Activated naive CD4-positive, alpha-beta T cell treated with anti-CD3 and anti-CD28 coated beads, Interleukin-2, amount 50 U/mL, for 16 hours (primary cell): ENCODE results near the gene CCL7.

Experiments used
- DNase-seq: peaks from one replicate; pipeline ENCODE4 v3.0.0-alpha.2; 2020

Gene CCL7

DNA sequence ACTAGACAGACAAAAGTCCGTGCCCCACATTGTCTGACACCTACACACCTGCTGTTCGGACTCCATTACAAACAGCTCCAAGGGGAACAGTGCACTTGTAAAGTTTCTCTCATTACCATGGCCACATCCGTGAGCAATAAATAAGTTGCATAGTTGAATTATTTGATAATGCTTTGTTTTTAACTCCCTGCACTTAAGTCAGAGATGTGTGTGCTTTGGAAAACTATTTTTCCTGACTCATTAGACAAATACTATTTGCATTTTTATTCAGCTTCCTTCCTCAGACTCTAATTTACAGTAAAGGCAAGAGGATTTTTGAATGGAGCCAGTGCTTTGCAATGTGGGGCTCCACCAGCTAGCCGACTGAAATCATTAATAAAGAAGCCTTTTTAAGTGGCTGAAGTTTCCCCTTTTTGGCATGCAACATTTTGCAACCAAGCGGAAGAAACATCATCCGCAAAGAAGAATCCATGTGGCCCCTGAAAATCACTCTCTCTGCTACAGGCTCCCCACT lies 21.5 kb upstream of the CCL7 start:
- no peak for DNase-seq

DNA sequence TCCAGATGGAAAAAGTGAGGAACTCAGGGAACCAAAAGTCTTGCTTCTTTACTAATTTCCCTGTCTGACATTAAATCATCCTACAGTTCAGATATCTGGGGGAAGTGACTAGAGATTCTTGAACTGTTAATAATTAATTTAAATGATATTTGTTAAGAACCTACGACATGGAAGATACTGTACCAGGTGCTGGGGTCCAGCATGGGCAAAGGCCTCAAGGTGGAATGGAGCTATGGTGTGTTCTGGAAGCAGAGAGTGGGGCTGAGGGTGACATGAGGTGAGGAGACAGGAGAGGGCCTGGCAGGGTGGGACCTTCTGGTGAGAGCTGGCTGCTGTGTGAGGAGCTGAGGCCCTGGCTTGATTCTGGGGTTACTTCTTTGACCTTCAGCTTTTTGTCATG lies 21.0 kb upstream of the CCL7 start:
- no peak for DNase-seq

DNA sequence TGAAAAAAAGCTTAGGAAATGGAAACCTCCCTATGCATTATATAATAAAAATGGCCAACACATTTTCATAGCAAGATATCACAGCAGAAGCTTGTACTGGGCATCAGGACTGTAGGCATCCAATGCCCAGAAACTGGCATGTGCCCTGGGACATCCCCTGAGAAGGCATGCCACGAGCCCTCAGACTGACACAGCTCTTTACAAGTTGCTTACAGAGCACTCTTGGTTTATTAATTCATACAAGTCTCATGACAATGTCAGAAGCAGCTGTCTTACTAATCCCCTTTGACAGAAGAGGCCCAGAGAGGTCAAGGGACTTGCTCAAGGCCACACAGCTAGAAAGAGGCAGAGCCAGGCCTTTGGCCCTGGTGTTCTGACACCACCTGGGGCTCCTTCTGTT lies 20.5 kb upstream of the CCL7 start:
- DNase-seq: no peak

DNA sequence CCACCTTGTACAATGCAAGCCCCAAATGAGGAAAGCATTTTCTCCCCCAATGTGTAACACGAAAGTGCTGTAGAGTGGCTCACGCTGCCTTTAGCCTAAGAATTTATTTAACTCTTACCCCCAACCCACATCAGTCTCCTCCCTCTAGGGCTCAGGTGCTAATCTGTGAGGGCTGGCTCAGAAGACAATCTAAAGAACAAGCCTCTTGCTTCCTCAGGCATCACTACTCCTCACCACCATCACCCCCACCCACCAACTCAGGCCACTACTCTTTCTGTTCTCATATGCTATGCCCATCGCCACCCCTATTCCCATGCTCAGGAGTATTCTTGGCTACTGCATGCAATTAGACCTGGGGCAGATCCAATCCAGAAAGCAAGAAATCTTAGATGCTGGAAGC lies 18.8 kb upstream of the CCL7 start:
- no peak for DNase-seq

DNA sequence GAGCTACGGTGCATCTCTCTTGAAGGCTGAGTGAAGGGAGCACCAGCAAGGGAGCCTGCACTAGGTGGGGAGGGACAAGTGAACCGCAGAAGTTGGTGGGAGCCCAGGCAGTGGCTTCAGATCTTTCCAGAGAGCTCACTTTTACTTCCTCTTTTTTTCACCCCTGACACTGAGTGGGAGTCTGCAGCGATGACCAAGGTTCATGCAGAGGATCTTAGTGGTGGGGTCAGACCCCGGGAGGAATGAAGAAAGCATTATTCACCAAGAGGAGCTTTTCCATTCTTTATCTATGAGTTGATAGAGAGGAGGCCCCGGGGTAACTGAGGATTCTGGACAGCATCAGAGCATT lies 18.0 kb upstream of the CCL7 start:
- DNase-seq: no peak

DNA sequence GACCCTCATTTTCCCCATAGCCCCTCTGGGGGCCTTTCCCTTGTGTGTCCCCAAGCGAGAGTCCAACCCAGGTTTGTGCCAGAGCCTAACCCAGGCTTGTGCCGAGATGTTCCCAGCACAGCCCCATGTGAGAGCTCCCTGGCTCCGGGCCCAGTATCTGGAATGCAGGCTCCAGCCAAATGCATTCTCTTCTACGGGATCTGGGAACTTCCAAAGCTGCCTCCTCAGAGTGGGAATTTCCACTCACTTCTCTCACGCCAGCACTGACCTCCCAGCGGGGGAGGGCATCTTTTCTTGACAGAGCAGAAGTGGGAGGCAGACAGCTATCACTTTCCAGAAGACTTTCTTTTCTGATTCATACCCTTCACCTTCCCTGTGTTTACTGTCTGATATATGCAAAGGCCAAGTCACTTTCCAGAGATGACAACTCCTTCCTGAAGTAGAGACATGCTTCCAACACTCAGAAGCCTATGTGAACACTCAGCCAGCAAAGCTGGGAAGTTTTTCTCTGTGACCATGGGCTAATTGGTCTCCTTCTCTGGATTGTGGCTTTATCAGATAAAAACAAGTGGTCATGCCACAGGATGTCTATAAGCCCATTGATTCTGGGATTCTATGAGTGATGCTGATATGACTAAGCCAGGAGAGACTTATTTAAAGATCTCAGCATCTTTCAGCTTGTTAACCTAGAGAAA lies 17.4 kb upstream of the CCL7 start:
- no peak for DNase-seq

DNA sequence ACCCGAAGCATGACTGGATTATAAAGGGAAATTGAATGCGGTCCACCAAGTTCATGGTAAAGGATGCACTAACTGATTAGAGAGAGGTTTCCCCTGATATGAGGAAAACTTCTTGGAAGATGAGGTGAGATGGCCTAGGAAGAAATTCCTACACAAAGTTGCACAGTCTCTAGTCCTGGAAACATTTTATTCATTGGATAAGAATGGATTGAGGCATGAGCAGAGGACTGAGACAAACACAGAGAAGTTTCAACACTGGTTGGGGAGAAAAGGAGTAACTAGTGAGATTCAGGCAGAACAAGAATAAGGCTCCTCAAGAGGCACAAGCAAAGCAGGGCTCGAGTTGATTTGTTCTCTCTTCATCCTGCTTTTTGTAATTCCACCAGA lies 16.9 kb upstream of the CCL7 start:
- no peak for DNase-seq

DNA sequence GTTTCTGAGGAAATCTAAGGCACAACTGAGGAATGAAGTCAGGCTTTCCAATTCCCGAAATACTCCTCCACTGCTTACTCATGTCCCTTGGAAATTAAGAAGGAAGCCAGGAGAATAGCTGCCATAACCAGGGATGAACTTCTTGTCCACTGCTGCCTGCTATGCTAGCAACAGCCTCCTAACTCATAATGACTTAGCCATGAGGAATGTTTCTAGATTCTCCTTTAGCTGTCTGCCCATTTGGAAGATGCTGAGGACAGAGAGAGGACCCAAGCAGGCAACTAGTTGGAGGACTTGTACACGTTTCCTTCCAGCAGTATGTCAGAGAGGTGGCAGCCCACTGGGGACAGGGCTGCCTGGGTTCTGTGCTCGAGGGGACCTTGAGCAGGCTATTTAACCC lies 15.9 kb upstream of the CCL7 start:
- DNase-seq: no peak

DNA sequence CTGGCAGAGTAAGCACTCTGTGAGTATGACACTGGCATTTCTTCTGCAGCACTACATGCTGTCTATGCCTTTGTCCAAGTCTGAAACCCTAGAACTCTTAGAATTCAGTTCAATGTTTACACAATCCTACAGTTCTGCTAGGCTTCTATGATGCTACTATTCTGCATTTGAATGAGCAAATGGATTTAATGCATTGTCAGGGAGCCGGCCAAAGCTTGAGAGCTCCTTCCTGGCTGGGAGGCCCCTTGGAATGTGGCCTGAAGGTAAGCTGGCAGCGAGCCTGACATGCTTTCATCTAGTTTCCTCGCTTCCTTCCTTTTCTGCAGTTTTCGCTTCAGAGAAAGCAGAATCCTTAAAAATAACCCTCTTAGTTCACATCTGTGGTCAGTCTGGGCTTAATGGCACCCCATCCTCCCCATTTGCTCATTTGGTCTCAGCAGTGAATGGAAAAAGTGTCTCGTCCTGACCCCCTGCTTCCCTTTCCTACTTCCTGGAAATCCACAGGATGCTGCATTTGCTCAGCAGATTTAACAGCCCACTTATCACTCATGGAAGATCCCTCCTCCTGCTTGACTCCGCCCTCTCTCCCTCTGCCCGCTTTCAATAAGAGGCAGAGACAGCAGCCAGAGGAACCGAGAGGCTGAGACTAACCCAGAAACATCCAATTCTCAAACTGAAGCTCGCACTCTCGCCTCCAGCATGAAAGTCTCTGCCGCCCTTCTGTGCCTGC lies 15.2 kb upstream of the CCL7 start, which contains the start of gene CCL2:
Gene CCL2 (plus strand): TSS at position 635 of the 730 bp plus-strand sequence. CDS start 65 bp downstream, at position 700.
- DNase-seq: no peak

DNA sequence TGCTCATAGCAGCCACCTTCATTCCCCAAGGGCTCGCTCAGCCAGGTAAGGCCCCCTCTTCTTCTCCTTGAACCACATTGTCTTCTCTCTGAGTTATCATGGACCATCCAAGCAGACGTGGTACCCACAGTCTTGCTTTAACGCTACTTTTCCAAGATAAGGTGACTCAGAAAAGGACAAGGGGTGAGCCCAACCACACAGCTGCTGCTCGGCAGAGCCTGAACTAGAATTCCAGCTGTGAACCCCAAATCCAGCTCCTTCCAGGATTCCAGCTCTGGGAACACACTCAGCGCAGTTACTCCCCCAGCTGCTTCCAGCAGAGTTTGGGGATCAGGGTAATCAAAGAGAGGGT lies 14.7 kb upstream of the CCL7 start:
- DNase-seq: no peak

DNA sequence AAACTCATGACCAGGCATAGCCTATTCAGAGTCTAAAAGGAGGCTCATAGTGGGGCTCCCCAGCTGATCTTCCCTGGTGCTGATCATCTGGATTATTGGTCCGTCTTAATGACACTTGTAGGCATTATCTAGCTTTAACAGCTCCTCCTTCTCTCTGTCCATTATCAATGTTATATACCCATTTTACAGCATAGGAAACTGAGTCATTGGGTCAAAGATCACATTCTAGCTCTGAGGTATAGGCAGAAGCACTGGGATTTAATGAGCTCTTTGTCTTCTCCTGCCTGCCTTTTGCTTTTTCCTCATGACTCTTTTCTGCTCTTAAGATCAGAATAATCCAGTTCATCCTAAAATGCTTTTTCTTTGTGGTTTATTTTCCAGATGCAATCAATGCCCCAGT lies 14.2 kb upstream of the CCL7 start:
- DNase-seq: no peak

DNA sequence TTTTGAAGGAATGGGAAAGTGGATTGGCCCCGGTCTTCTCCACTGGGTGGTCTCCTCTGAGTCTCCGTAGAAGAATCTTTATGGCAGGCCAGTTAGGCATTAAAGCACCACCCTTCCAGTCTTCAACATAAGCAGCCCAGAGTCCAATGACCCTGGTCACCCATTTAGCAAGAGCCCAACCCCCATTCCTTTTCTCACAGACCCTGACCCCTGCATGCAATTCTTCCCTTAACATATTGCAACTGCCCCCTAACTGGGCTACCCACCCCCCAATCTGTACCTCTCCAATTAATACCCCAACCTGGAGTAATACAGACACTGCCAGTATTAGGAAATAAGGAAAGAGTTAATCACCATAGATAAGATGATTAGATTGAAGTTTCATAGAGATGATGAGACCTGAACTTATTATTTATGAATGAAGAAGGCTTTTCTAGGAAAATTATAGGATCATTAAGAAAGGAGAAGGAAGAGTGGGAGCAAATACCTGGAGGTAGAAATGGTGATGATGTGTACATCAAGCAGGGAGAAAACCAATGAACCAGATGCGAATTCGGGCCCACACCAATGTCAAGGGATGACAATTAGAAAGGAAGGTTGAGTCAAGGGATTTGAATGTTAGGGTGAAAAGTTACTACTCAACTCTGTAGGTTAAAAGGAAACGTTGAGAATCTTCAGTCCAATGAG lies 12.6 kb upstream of the CCL7 start:
- DNase-seq: no peak

DNA sequence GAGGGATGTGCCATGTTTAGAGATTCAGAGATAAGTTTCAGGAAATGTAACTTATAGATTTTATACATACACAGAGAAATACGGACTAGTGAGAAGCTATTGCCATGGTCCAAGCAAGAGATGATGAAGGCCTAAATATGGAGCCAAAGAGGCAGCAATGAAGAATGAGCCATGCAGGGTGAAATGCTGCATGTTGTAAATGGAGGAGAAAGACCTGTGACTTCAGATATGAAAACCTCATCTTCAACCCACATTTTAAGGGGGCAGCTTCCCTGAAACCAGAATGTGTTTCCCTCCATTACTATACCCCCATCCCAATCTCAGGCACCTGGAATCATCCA lies 12.1 kb upstream of the CCL7 start:
- no peak for DNase-seq

DNA sequence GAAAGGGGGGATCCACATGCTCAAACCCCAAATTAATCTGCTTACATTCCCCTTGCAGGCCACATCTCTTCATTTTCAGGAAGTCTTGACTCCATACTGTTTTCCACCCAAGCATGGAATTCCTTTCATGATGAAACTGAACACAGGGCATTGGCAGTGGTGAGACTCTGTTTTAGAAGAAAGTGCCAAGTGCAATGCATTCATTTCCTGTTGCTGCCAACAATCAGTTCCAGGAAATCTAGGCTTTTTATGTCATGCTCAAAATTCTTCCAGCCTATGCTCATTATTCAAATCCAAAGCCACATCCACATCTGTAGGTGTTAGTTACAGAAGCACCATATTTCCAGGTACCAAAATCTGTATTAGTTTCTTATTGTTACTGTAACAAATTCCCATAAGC lies 10.9 kb upstream of the CCL7 start:
- no peak for DNase-seq

DNA sequence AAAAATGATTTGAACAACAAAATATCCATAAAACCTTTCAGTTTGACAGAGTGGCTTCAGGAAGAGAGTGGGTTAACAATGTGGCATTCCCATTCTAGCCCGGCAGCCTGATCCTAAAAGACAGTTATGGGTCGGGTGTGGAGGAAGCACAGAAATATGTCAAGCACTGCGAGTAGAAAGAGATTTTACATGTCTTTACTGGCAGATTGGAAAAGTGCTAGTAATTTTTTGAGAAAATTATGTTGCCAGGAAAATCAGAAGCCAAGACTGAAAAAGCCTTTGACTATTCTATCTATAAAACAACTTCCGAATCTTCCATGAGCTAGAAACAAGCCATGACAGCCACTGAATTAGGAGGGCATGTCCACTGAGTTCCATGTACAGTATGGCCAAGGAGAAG lies 9.2 kb upstream of the CCL7 start:
- no peak for DNase-seq

DNA sequence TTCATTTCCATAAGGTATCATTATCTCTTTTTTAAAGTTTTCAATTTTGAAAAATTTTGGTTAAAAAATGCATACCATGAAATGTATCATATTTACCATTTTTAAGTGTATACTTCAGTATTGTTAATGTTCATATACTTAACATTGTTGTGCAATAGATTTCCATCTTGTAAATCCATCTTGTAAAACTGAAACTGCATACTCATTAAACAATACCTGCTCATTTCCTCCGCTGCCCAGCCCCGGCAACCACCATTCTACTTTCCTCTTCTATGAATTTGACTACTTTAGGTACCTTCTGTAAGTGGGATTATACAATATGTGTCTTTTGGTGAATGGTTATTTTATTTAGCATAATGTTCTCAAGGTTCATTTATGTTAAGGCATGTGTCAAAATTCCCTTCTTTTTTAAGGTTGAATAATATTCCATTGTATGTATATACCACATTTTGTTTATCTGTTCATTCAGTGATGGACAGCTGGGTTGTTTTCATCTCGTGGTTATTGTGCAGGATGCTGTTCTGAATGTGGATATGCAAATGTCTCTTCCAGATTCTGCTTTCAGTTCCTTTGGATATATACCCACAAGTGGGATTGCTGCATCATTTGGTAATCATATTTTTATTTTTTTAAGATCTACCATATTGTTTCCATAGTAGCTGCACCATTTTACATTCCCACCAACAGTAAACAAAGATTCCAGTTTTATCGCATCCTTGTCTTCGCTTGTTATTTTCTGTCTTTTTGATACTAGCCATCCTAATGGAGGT lies 8.3 kb upstream of the CCL7 start:
- no peak for DNase-seq

DNA sequence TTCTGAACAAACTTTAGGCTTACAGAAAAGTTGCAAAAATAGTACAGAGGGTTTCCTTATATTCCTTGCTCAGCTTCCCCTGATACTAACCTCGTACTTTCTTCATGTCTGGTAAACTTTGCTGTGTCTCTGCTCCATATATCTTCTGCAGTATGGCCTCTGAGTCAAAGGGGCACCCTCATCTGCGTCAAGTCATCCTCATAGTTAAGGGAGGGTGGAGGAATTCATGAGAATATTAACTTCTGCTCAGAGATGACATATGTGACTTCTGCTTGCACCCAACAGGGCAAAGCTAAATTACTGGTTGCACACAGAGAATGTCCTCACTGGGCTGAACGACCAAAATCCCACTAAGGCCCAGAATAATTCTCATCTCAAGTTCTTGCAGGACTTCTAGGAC lies 4.3 kb upstream of the CCL7 start:
- no peak for DNase-seq

DNA sequence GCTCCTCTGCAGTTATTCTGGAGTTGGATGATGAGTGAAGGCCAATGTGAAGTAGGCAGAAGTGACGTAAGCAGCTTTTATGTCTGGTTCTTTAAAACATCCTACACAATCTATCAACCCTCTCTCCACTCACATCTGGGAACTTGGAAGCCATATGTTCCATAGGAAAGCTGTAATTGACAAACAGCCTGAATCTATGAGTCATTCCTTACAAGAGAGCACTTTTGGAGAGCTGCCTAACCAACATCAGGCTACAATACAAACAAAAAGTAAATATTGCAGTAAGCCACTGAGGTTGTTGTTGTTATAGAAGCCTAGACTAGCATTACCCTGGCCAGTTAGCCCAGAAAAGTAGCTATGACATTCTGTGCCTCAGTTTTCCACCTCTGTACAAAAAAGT lies 5.9 kb downstream of the CCL7 start:
- no peak for DNase-seq

DNA sequence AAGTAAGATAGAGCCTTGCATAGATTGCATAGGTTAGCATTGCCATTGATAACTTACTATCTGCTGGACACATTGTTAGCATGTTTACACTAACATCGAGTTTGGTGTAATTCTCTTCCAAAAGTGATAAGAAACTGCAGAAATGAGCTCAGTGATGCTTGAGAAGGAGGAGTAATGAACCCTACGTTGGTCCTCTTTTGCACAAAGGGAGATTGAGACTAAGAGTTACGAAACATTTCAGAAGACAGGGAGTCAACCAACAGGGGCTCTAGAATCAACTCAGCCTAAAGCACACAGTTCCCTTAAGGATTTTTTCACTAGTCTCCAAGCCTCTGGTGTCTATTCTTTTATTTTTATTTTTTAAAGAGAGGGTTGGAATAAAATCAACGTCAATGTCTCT lies 6.8 kb downstream of the CCL7 start:
- no peak for DNase-seq

DNA sequence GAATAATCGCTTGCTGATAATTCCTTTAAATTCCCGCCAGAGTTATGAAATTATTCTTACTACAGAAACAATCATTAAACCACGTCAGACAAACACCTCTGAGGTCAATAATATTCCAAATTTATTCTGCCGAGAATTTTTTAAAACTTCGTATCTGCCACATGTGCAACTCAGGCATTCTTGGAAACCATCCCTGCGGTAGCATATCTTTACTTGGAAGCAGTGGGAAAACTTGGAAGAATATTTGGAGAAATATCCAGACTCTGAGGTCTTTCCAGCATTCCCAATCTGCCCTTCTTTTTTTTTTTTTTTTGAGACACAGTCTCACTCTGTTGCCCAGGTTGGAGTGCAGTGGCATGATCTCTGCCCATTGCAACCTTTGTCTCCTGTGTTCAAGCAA lies 13.6 kb downstream of the CCL7 start:
- no peak for DNase-seq

DNA sequence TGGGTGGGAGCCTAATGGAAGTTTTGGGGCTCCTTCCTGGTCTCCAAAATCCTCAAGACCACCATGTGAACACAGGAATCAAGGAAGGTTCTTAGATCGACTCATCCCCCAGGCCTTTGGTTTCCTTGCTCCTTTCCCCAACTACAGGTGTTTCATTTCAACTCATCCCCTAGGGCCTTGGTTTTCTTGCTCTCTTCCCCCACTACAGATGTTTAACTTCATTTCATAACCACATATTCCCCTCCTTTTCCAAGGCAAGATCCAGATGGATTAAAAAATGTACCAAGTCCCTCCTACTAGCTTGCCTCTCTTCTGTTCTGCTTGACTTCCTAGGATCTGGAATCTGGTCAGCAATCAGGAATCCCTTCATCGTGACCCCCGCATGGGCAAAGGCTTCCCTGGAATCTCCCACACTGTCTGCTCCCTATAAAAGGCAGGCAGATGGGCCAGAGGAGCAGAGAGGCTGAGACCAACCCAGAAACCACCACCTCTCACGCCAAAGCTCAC lies 15.3 kb downstream of the CCL7 start, which contains the start of gene CCL11:
Gene CCL11 (plus strand): TSS at position 457 of the 507 bp plus-strand sequence. CDS start 67 bp downstream, outside the sequence.
- DNase-seq: no peak

DNA sequence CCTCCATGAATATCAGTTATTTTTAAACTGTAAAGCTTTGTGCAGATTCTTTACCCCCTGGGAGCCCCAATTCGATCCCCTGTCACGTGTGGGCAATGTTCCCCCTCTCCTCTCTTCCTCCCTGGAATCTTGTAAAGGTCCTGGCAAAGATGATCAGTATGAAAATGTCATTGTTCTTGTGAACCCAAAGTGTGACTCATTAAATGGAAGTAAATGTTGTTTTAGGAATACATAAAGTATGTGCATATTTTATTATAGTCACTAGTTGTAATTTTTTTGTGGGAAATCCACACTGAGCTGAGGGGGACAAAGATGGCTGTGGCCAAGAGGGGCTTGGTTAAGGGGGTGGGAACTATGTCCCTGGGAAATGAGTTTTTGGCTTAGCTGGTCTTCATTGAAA lies 17.9 kb downstream of the CCL7 start:
- no peak for DNase-seq

DNA sequence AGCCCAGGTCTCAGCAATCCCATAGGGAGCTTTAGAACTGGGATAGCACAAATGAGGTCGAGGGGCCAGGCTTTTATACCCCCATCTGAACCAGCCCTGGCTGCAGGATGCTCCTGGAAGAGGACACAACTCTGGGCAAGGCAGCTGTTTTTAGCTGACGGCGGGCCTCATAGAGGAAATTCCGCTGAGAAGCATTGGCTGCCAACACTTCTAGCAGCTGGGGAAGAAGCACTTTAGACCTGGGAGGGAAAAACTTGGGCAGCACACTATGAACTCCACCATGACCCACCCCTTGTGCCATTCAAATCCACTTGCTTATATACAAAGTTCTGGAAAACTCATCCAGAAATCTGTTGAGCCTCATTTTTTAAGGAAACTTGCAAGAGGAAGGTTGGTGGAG lies 20.6 kb downstream of the CCL7 start:
- DNase-seq: no peak
